Subcutaneous abdominal adipose tissue (tissue), 5 donors: ENCODE measurements around the gene MRPL10.

ENCODE experiments used
- H3K27ac ChIP-seq: one replicate; pipeline ENCODE4 v1.7.0; 2013; ENCODE audit warnings: low read depth, mild to moderate bottlenecking, inconsistent platforms, low read length, moderate library complexity
- H3K27me3 ChIP-seq, 5 donors: one replicate each; pipeline ENCODE4 v1.7.0; 2013; ENCODE audit warnings: low read length in 5 of 5, inconsistent platforms in 1 of 5; ENCODE audit not compliant: control insufficient read depth in 5 of 5, insufficient read depth in 4 of 5
- H3K36me3 ChIP-seq, 5 donors: one replicate each; pipeline ENCODE4 v1.7.0; 2013; ENCODE audit warnings: low read length in 5 of 5; ENCODE audit not compliant: control insufficient read depth in 5 of 5, insufficient read depth in 5 of 5
- H3K4me1 ChIP-seq, 5 donors: one replicate each; pipeline ENCODE4 v1.7.0; 2013; ENCODE audit warnings: low read length in 5 of 5, mild to moderate bottlenecking in 3 of 5, moderate library complexity in 1 of 5; ENCODE audit not compliant: control insufficient read depth in 5 of 5, insufficient read depth in 5 of 5
- H3K4me3 ChIP-seq, 5 donors: one replicate each; pipeline ENCODE4 v1.7.0; 2013; ENCODE audit warnings: low read length in 5 of 5, low read depth in 1 of 5
- H3K9ac ChIP-seq, 5 donors: one replicate each; pipeline ENCODE4 v1.7.0; 2013; ENCODE audit warnings: low read length in 5 of 5, mild to moderate bottlenecking in 4 of 5, moderate library complexity in 3 of 5
- H3K9me3 ChIP-seq, 5 donors: one replicate each; pipeline ENCODE4 v1.7.0; 2013; ENCODE audit warnings: low read length in 5 of 5; ENCODE audit not compliant: control insufficient read depth in 5 of 5
- donor health status: healthy.
- donor health status: healthy.
- donor health status: healthy.
- donor health status: healthy.
- donor health status: healthy.

Gene MRPL10

DNA sequence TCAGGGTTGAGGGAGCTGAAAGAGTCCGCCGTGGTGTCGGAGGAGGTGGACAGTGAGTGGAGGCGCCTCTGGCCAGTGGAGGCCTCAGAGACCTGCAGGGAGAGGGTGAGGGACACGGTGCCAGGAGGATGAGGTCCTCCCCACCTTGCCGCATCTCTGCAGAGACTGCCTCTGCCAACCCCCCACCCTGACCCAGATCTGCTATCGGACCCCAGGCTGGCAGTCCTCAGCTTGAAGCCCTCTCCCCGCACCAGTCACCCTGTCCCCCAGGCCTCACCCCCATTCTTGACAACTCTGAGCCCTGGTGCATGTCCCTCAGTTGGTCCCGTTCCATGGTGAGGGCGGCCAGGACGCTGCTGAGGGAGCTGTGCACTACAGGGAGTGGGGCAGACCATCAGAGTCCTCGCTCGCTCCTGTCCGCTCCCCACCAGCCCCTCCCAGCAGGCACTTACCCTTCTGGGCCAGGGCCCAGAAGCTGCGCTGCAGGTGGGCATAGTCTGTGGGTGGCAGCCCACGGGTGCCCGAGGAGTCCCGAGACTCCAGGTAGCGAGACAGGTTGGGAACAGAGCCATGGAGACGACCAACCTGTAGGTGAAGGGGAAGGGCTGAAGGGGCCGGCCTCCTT lies 15.1 kb downstream of the MRPL10 start:
- H3K9ac ChIP-seq: no peak overlapping the region
- peaks cover 0 to 17% (median 13%) of the 10 kb centered on the region in 5 donors for H3K4me1 ChIP-seq
- peaks cover 0 to 78% (median 53%) of the 10 kb centered on the region in 5 donors for H3K36me3 ChIP-seq
- no peak overlapping the region for H3K4me3 ChIP-seq
- no peak overlapping the region for H3K27ac ChIP-seq
- peaks cover 0 to 7% (median 0%) of the 10 kb centered on the region in 5 donors for H3K27me3 ChIP-seq
- H3K9me3 ChIP-seq: no peaks in the 10 kb centered on the region

DNA sequence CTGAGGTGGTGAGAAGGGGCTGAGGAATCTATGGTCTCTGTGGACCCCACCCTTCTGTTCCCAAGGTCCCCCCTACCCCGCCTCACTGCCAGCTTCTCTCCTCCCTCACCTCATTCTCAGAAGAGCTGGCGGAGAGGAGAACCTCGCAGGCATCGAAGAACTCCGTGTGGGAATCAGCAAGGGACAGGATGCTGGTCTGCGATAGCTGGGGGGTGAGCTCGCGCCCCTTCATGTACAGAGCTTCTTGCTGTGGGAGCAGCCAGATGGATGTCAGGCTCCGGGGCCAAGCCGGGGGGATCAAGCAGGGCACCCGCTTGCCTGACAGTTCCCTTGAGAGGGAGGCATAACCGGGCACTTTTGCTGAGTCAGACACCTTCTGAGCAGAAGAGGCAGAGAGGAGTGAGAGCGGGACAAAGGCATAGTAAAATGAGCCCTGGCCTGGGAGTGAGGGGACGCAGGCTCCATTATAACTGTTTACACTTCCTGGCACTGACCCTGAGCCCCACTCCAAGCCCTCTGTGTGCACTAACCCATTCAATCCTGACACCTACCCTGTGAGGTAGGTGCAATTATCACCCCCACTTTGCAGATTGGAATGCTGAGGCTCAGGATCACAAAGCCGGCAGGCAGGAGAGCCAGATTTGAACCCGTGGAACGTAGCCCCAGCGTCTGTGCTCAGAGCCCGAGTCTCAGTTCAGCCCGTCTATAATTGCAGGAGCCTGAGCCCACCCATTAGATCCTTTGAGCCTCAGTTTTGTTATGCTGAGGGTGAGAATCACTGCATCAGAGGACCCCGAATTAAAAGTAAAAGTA lies 16.0 kb downstream of the MRPL10 start:
- Histone ChIP-seq H3K27me3 (peaks cover 0 to 4% (median 0%) of the 10 kb centered on the region in 5 donors), H3K9me3 (no peaks in the 10 kb centered on the region), H3K27ac (no peak overlapping the region), H3K36me3 (peaks cover 0 to 86% (median 59%) of the 10 kb centered on the region in 5 donors), H3K4me1 (peaks cover 0 to 14% (median 8%) of the 10 kb centered on the region in 5 donors), H3K9ac (no peak overlapping the region), H3K4me3 (no peak overlapping the region)

DNA sequence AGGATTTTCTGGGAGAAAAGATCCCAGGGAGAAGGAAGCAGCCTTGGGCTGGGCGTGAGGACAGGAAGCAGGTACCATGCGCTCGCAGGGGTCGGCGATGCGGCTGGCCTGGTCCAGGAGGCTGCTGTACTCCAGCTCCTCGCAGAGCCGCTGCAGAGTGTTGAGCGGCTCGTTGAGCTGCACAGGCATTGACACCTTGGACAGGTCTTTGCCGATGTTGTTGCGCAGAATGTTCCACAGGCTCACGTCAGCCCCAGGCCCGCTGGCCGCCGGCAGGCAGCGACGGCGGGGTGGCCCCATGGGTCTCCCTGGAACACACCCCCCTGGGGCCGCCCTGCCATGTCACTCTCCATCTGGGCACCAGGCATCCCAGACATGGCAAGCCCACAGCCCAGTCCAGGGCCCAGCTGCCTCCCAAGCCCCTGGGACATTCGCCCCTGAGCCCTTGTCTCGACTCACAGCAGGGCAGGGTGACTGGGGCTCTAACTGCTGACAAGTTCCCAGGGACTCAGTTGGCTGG lies 17.8 kb downstream of the MRPL10 start:
- Histone ChIP-seq H3K27me3 (peaks cover 0 to 4% (median 0%) of the 10 kb centered on the region in 5 donors), H3K27ac (no peak overlapping the region), H3K4me3 (no peak overlapping the region), H3K36me3 (peaks cover 0 to 95% (median 61%) of the 10 kb centered on the region in 5 donors), H3K9me3 (no peaks in the 10 kb centered on the region), H3K9ac (no peak overlapping the region), H3K4me1 (peaks cover 0 to 12% (median 5%) of the 10 kb centered on the region in 5 donors)

DNA sequence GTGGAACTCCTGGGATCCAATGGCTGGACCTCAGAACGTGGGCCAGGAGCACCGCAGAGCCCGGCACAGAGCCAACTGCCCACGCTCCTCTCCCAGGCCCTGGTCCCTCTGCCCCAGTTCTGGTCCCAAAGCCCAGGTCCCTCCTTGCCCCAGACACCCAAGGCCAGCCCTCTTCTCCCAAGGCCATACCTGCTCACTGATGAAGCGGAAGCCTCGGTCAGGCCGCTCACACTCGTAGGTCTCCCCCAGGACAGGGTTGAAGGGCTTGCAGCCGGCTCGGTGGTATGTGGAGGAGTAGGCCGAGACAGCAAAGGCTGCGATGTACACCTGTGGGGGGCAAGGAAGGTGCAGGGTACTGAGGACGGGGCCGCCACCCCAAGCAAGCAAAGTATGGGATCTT lies 18.3 kb downstream of the MRPL10 start:
- Histone ChIP-seq H3K4me1 (peaks cover 0 to 12% (median 5%) of the 10 kb centered on the region in 5 donors), H3K36me3 (peaks cover 0 to 95% (median 61%) of the 10 kb centered on the region in 5 donors), H3K9me3 (no peaks in the 10 kb centered on the region), H3K27me3 (peaks cover 0 to 3% (median 0%) of the 10 kb centered on the region in 5 donors), H3K9ac (no peak overlapping the region), H3K27ac (no peak overlapping the region), H3K4me3 (no peak overlapping the region)

DNA sequence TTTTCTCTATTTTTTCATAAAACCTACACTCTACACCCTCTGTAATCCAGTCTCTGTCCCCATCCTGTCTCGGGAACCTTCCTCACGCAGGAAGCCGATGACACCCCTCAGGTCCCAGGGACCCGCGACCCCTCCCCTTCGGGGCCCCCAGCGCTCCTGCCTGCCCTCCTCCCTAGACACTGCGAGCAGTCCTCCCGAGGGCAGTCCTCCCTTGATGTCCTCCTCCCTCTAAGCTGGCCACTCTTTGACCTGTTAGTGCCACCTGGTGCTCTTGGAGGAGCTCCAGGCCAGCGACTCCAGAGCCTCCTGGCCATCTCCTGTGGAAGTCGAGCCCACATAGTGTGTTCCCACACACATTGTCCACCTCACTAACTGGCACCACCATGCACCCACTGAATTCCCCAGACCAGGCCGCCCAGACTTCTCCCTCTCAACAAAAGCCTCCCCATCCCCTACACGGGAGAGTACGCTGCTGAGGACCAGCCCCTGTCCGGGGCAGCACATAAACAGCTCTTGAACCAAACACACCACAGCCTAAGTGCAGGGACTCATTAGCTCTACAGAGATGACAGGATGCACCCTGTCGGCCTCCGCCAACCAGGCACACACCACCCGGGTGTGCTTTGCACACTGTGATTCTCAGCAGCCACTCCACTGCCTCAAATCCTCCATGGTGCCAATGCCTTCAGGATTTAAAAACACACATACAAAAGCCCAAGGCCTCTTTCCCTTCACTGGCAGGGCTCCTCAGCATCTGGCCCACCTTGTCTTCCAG lies 19.0 kb downstream of the MRPL10 start:
- Histone ChIP-seq H3K27ac (no peak overlapping the region), H3K9me3 (no peaks in the 10 kb centered on the region), H3K4me1 (peaks cover 0 to 12% (median 5%) of the 10 kb centered on the region in 5 donors), H3K36me3 (peaks cover 0 to 95% (median 59%) of the 10 kb centered on the region in 5 donors), H3K9ac (no peak overlapping the region), H3K27me3 (no peaks in the 10 kb centered on the region), H3K4me3 (no peak overlapping the region)

DNA sequence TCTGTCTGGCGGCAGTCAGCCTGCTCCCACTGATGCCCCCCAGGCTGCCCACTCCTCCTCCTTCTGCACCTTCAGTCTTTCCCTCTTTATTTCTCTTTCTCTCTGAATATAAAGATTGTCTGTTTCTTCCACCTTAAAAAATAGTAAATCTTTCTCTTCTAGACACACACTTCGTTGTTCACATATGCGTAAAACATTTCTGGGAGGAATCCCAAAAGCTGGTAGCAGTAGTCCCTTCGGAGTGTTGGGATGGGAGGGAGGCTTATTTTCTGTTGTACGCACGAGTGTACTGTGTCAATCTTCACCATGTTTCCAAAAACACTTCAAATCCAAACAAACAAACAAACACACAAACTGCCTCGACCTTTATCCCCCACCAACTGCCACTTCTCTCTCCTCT lies 19.6 kb downstream of the MRPL10 start:
- Histone ChIP-seq H3K4me3 (no peak overlapping the region), H3K36me3 (peaks cover 0 to 95% (median 55%) of the 10 kb centered on the region in 5 donors), H3K9me3 (no peaks in the 10 kb centered on the region), H3K27me3 (no peaks in the 10 kb centered on the region), H3K27ac (no peak overlapping the region), H3K4me1 (peaks cover 0 to 12% (median 5%) of the 10 kb centered on the region in 5 donors), H3K9ac (no peak overlapping the region)

DNA sequence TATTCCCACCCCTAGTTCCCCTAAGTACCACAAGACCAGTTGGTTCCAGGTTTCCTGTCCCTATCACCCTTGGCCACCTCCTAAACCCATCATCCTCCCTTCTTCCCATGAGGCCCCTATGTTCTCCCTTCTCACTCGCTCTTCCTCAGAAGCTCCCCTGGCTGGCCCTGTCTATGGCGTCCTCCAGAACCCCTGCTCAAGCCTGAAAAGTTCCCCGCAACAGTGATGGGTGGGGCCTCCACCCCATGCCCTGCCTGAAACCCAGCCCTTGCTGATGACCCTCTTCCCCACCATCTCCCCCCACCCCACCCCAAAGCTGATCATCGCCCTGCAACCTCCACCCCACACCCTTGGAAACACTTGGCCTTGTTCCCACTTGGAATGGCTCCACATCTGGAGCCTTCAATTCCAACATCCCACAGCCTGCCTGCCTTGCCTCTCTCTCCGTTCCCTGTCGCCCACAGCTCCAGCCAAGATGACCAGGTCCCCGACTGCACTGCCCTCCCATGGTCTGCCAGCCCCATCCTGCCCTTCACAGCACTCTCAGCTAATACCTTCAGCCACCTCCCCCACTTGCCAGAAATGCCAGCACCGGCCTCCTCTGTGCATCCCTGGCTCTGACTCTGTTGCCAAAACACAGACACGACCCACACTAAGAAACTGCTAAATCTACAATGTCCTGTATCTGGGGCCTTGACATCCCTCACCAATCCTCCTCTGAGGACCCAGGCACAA lies 20.3 kb downstream of the MRPL10 start:
- H3K4me1 ChIP-seq: peaks cover 0 to 12% (median 5%) of the 10 kb centered on the region in 5 donors
- no peaks in the 10 kb centered on the region for H3K27me3 ChIP-seq
- H3K27ac ChIP-seq: no peak overlapping the region
- peaks cover 0 to 89% (median 50%) of the 10 kb centered on the region in 5 donors for H3K36me3 ChIP-seq
- no peak overlapping the region for H3K4me3 ChIP-seq
- H3K9me3 ChIP-seq: no peaks in the 10 kb centered on the region
- no peak overlapping the region for H3K9ac ChIP-seq

DNA sequence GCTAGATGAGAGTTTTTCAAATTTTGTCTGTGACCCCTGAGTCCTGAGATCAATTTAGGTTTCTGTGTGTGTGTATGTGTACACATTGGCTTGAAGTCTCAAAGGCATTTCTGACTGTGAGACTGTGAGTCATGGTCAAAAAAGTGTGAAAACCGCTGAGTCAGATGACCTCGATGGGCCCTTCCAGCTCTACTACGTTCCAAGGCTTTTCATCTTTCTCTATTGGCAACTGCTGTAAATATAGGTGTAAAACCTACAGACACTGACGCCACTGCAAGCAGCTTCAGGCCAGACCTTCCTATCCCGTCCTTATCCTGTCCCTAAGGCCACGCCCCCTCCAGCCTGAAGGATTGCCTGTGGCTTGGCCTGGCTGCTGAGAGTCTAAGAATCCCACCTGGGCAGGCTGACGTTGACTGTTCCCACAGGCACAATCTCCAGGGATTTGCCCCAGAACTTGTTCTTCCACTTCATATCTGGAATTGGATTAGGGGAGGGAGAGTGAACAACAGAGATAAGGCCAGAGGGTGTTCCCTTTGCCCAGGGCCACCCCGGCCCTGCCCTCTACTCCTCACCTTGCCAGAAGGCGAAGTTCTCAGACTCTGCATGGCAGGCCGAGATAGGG lies 21.0 kb downstream of the MRPL10 start:
- H3K4me3 ChIP-seq: no peak overlapping the region
- no peak overlapping the region for H3K27ac ChIP-seq
- H3K9ac ChIP-seq: no peak overlapping the region
- H3K4me1 ChIP-seq: peaks cover 0 to 12% (median 5%) of the 10 kb centered on the region in 5 donors
- H3K36me3 ChIP-seq: peaks cover 0 to 82% (median 48%) of the 10 kb centered on the region in 5 donors
- H3K27me3 ChIP-seq: no peaks in the 10 kb centered on the region
- H3K9me3 ChIP-seq: no peaks in the 10 kb centered on the region
